Progenitor cell of endocrine pancreas (in vitro differentiated cells): ENCODE data around the gene BOK. TPM values are rescaled to one million over a fixed set of nuclear protein-coding genes. Genes with fewer than 3 reads are reported as not detected.

Source experiments
- DNase-seq: peaks from one replicate; pipeline ENCODE4 v3.0.0; 2021; ENCODE audit warnings: low spot score; ENCODE audit not compliant: unreplicated experiment
- H3K27ac Mint-ChIP-seq: 2 replicates; pipeline ENCODE4 v1.8.0; 2021; ENCODE audit warnings: mild to moderate bottlenecking, moderate library complexity, mixed read lengths
- H3K27me3 Mint-ChIP-seq: 2 replicates; pipeline ENCODE4 v1.8.0; 2021; ENCODE audit warnings: mixed read lengths
- H3K36me3 Mint-ChIP-seq: 2 replicates; pipeline ENCODE4 v1.8.0; 2022; ENCODE audit warnings: mixed read lengths; ENCODE audit not compliant: insufficient read depth
- H3K4me1 Mint-ChIP-seq: 2 replicates; pipeline ENCODE4 v1.8.0; 2021; ENCODE audit warnings: low read depth, mixed read lengths
- H3K4me3 Mint-ChIP-seq: 2 replicates; pipeline ENCODE4 v1.8.0; 2021; ENCODE audit warnings: low read depth, mild to moderate bottlenecking, moderate library complexity, mixed read lengths
- H3K9me3 Mint-ChIP-seq: 2 replicates; pipeline ENCODE4 v1.8.0; 2021; ENCODE audit warnings: low read depth, mixed read lengths
- CTCF ChIP-seq: fragments of 200-600 bp; sonication (generic); IDR thresholded peaks from one replicate; pipeline ENCODE4 v1.5.0; 2021; ENCODE audit warnings: antibody characterized with exemption, mild to moderate bottlenecking; ENCODE audit not compliant: unreplicated experiment
- total RNA-seq: library from RNA; stranded (reverse); gene quantifications from 2 replicates; pipeline ENCODE4 v1.2.1, GENCODE V29; 2021

Gene BOK
- total RNA-seq, 1 donor from 2014 or later: 8.0 TPM

- Mint-ChIP-seq H3K4me3 (peak overlapping the region; percentile 37), H3K27me3 (no peaks in the 10 kb centered on the region), H3K36me3 (peaks cover 7% of the 10 kb centered on the region), H3K27ac (peak overlapping the region; percentile 16), H3K4me1 (peaks cover 10% of the 10 kb centered on the region), H3K9me3 (peaks cover 4% of the 10 kb centered on the region)
- no peak for TF ChIP-seq CTCF
- no peak for DNase-seq
Observed at GRCh38 chr2:241616168-241617125, 57.9 kb downstream of the BOK start.

- peaks cover 10% of the 10 kb centered on the region for H3K36me3 Mint-ChIP-seq
- H3K4me1 Mint-ChIP-seq: peaks cover 10% of the 10 kb centered on the region
- no peak for DNase-seq
- no peak for TF ChIP-seq CTCF
- H3K27me3 Mint-ChIP-seq: no peaks in the 10 kb centered on the region
- H3K9me3 Mint-ChIP-seq: peaks cover 4% of the 10 kb centered on the region
- peak overlapping the region; percentile 61 for H3K4me3 Mint-ChIP-seq
- peak overlapping the region; percentile 50 for H3K27ac Mint-ChIP-seq
Observed at GRCh38 chr2:241617431-241618154, 59.0 kb downstream of the BOK start.

- TF ChIP-seq CTCF: no peak
- Mint-ChIP-seq H3K4me1 (peaks cover 10% of the 10 kb centered on the region), H3K27ac (no peak overlapping the region), H3K9me3 (peaks cover 4% of the 10 kb centered on the region), H3K4me3 (no peak overlapping the region), H3K36me3 (peaks cover 10% of the 10 kb centered on the region), H3K27me3 (no peaks in the 10 kb centered on the region)
- no peak for DNase-seq
Observed at GRCh38 chr2:241618296-241618805, 59.8 kb downstream of the BOK start.

- Mint-ChIP-seq H3K4me3 (no peak overlapping the region), H3K9me3 (peaks cover 4% of the 10 kb centered on the region), H3K4me1 (peaks cover 10% of the 10 kb centered on the region), H3K27ac (no peak overlapping the region), H3K36me3 (peaks cover 11% of the 10 kb centered on the region), H3K27me3 (no peaks in the 10 kb centered on the region)
- TF ChIP-seq CTCF: no peak
- DNase-seq: no peak
Observed at GRCh38 chr2:241618829-241619228, 60.3 kb downstream of the BOK start.
